ENCODE measurements around the gene RASSF4.

RASSF4 gene

DNA sequence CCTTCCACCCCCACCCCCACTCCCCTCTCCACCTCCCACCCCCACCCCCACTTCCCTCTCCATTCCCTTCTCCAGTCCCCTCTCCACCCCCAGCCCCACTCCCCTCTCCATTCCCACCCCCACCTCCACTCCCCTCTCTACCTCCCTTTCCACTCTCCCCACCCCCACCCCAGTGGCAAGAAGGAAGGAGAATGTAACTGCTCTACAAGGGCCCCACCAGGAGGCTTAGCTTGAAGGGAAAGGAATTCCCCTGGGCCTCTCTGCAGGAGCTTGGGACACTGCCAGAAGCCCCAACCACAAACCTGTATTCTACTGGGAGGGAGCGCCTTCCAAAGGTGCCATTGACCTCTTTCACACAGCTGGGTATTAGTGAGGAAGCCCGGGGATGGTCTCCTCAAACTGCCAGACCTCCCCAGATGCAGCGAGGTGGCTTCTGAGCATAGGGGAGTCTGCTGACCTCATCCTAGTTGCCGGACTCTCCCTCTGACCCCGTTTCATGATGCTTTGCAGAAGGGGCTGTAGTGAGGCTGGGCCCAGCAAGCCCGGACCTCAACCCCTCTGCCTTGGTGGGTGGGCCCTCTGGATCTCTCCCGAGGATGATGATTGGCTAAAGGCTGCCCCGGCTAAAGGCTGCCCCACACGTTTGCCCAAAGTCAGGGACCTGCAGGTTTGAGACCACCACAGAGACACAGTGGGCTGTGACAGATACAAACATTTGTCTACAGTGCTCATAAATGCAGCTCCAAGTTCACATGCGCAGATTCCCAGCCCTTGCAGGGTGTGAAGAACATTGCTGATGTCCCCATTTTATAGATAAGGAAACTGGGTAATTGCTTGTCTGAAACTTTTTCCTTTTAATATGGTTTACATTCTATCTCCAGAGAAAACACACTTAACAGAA is 16.1 kb downstream of the RASSF4 start:
- DNase-seq (ENCODE audit: low read depth): no peak

DNA sequence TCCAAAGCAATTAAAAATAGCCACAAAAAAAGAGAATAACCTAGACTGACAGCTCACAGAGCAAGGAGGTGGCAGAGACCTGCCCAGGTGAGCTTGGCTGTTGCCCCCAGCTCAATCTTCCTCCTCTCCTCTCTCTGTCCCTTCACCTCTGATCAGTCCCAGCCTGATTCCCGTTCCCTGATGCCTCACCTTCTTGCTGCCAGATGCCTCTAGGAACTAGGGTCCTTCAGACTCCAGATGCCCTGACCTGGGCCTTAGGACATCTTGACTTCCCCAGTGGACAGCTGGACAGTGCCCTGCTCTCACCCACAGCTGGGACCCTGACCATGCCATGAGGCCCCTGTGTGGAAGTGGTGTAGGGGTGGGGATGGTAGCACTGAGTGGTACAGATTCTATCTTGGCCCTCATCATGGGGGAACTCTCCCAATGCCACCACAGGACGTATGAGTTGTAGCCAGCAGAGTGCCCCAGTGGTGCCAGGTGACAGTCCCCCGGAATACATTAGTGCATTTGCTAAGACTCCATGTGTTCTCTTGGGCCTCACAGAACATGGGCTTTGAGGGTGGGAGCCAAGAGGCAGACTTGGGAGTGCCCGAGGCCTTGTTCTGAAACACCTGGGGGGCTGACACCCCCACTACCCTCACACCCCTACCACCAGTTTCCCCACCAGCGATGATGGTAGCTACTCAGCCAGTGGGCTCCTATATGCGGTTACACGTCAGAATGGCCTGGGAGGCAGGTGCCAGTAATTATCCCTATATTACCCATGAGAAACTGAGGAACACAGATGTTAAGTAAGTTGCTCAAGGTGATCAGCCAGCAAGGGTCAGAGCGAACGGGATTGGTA is 17.0 kb downstream of the RASSF4 start:
- DNase-seq (ENCODE audit: low read depth): no peak

GRCh38 chr10:44977287-44978212 is 17.9 kb downstream of the RASSF4 start:
- no peak for DNase-seq (ENCODE audit: low read depth)

- no peak for DNase-seq (ENCODE audit: low read depth)
Measured at GRCh38 chr10:44978213-44978569, 18.6 kb downstream of the RASSF4 start.

DNA sequence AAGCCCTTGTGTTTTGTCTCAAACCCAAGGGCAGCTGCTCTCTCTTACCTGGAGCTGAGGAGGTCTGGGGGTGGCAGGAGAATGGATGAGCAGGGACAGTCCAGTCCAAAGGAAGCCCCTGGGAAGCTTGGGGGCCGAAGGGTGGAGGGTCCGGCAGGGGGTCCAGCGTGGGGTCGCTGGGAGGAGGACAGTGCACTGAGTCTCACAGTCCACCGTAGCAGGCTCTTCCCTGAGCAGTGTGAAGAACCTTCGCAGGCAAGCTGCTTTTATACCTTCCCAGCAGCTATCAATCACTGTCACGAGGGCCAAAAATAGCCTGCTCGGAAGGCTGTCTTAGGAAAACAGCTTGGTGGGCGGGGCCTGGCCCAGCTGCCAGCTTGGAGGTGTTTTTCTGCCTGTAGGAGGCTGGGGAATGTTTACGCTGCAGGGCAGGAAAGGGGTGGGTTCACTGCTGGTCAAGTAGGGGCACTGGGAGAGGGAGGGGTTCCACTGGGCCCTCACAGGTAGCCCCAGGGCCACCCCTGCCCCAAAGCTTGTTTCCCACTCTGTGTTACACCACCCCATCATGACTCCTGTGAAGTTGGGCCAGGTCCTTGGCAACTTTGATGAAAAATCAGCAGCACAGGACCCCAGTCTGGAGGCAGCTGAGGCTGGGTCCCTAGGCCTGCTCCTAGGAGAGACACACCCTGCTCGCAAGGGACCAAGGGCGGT is 19.1 kb downstream of the RASSF4 start, which contains the start of gene DEPP1:
TSS of gene DEPP1 (minus strand) at position 240 of the 711 bp plus-strand sequence. CDS start 779 bp downstream, outside the sequence.
- no peak for DNase-seq (ENCODE audit: low read depth)

DNA sequence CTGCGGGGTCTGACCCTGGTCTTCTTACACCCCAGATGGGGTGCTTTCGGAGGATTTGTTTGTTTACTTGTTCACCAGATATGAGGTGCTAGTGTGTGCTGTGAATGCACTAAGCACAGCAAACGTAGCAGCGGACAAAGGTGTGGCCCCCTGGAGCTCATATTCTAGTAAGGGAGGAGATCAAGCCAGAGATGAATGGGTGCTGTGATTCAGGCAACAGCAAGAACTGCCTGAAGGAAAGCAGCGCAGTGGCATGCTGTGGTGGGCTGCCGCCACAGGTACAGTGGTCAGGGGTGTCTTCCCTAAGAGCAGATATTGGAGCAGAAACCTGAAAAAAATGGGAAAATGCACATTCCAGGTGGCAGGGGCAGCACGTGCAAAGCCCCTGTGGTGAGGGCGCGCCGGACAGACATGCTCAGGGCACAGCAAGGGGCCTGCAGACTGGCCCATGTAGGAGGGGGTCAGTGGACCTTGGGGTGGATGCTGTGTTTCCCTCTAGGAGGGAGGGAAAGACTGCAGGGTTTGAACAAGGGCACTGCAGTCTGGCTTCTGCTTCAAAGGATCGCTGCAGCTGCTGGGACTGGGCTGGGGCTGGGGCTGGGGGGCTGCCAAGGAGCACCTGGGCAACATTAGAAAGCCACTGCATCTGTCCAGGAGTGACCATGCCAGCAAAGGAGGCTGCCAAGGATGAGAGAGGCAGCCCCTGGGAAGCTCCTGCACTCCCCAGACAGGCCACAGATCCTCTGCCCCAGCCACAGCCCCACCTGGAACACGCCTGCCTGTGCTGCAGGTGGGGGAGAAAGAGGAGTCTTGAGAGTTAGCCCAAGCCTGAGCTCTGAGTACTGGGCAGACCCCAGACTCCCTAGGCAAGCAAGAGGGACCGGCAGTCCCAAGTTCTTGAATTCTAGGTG is 19.9 kb downstream of the RASSF4 start:
- no peak for DNase-seq (ENCODE audit: low read depth)

DNA sequence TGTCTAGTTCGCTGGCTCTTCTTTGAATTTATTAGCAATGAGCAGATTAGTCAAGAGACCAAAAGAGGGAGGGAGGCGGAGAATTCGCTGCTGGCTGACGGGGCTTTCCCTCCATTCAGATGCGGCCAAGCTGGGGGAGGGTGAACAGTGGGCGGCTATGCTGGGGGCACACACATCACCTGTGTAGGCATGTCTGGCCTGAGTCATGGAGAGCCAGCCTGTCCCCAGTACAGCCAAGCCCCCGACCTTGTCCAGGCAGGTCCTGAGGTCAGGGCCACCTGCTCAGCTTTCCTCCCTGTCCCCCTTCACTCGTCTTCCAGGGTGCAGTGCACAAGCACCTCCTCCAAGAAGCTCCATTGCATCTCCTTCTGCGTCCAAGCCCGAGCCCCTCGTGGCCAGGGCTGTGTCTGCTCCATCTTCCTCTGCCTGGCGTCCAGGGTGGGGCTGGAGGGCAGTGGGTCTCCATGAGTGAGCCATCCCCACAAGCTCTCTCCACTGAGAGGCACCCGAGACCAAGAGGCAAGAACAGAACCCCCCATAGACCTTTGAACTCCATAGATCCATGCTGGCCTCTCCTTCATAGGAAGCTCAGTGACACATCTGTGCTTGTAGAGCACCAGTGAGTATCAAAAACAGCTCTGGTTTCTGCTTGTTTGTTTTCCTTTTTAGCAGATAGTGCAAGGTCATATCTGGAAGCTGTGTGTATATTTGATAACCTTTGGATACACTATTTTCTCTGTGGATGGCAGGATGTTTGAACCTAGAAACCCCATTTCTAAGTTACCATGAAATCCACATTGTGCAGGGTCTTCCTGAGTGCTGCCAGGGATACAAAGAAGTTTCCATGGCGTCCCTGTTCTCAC is 20.9 kb downstream of the RASSF4 start:
- DNase-seq (ENCODE audit: low read depth): no peak

DNA sequence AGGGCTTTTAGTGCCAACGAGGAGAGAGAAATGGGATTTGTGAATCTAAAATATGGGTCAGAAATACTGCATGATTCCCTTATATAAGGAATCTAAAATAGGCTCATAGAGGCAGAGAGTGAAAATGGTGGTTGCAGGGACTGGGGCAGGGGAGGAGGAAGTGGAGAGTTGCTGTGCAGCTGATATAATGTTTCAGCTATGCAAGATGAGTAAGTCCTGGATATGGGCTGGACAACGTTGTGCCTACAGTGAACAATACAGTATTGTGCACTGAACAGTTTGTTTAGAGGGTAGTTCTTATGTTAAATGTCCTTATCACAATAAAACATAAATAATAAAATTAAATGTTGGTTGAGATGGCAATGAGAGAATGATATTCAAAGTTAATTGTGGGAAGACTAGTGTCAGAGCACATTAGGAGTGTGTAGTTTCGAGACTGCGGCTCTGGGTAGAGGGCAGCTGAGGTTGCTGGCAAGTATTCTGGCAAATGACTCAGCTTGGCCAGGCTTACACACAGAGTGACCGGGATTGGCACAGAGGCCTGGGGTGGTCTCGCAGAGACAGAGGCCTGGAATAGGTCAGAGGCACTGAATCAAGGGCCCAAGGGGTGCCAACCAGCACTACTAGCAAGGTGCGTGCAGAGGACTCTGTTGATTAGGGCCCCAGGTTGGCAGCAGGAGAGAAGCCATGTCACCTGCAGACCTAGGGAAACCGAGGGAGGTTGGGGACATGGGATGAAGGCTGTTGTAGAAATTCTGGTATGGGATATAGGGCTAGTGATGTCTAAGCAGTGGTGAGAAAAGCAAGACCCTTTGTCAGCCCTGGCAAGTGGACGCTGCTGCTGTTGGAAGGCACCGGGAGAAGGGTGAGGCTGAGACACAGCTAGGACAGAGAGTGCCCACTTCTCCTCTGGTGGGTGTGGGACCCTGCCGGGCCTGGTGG is 21.8 kb downstream of the RASSF4 start:
- DNase-seq (ENCODE audit: low read depth): no peak

GRCh38 chr10:44982114-44982460 is 22.5 kb downstream of the RASSF4 start:
- no peak for DNase-seq (ENCODE audit: low read depth)

DNA sequence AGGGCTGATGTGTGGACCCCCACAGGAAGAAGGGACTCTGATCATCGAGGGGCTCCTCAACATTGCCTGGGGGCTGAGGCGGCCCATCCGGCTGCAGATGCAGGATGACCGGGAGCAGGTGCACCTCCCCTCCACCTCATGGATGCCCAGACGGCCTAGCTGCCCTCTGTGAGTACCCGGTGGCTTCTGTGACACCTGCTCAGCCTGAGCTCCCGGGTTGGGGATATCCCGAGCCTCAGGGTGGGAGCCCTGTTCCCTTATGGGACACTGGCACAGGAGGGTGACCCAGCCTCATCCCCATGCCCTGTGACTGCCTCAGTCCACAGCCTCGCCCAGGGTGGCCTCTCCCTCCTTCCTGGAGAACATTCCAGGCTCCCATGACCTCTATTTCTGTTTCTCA is 22.9 kb downstream of the RASSF4 start:
- DNase-seq (ENCODE audit: low read depth): no peak

DNA sequence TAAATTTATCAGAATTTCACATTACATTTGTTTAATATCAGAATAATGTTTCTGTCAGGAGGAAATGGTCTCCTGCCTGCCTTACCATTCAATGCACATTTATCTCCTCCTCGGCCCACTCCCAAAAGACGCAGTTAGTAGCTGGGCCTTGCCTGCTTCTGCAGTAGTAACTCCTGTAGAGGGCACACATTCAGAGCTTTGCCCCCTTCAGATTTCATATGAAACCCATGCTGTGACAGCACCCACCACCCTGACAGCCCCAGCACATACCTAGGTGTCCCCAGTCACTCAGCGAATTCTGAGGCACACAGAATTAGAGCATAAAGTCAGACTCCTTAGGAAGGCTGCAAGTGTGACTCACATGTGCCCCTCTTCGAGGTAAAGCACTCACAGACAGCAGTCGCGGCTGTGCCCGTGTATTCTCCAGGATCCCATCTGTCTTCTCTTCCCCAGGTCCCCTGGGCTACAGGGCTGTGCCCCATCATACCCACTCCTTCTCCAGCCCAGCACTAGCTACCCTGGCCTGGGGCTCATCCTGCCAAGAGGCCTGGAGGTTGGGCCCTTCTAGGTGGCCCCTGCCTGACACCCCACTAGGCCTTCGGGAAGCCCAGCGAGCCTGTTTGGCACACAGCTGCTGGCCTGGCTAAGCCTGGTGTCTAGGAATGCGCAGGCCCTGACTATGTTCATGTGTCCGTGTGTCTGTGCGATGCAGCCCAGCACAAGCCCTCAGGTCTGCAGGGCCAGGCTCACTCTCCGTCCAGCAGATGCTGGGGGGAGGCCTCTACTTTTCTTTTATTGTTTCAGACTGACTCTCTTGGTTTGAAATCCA is 23.7 kb downstream of the RASSF4 start:
- no peak for DNase-seq (ENCODE audit: low read depth)

DNA sequence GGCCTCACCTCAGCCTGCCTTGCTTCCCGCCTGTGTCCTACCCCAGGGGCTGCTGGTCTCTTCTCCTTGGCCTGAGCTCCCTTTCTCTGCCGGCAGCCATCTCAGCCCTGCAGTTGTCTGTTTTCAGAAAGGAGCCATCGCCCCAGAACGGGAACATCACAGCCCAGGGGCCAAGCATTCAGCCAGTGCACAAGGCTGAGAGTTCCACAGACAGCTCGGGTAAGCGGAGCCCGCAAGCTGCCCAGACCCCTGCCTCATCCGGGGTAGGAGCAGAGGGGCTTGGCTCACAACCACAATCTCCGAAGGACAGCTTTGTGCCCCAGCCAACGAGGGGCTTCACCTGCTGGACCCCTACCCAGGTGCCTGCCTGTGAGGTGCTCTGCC is 24.3 kb downstream of the RASSF4 start:
- no peak for DNase-seq (ENCODE audit: low read depth)

- DNase-seq (ENCODE audit: low read depth): no peak
Measured at GRCh38 chr10:44984671-44985101, 25.1 kb downstream of the RASSF4 start.

GRCh38 chr10:44985175-44985681 is 25.6 kb downstream of the RASSF4 start:
- DNase-seq (ENCODE audit: low read depth): no peak

- no peak for DNase-seq (ENCODE audit: low read depth)
Measured at GRCh38 chr10:44986179-44986578, 26.6 kb downstream of the RASSF4 start.

DNA sequence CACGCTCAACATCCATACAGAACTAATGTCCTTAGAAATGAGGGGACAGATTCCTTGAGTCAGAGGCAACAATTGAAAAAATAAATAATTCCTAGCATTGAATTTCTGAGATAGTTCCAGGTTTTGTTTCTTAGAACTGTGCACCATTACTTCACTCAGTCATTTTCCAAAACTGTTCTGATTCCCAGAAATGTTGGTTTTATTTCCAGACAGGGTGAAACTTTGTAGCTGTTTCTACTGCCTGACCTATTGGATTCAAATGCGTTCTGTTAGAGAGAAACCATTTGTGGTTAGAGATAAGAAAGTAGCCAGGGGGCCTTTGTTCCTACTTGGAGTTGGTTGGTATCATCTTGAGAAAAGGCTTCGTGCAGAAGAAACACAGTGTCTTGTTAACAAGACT is 27.1 kb downstream of the RASSF4 start:
- DNase-seq (ENCODE audit: low read depth): no peak

DNA sequence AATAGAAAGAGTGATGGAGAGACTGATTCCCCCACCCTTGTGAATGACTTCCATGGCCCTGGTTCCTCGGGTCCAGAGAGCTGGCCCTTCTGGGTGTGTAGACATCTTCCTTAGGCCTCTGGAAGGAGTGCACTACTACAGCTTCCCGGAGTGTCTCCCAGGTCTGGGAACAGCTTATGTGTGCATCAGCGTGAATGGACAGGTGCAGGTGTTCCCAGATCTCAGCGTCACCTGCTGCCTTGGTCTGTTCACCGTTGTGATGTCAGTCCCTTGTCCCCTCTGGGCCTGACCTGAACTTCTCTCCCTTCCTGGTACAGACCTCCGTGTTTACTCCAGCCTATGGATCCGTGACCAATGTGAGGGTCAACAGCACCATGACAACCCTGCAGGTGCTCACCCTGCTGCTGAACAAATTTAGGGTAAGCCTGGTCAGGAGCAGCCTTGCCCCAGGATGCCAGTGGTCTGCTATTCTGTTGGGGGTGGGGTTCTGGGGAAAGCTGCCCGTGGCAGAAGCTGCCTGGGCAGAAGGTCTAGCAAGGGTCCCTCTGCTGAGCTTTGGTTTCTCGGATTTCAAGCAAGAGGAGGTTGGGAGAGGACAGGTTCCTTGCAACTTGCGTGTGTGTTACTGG is 29.5 kb downstream of the RASSF4 start:
- DNase-seq (ENCODE audit: low read depth): no peak

Measured in stimulated activated CD8-positive, alpha-beta memory T cell treated with anti-CD3 and anti-CD28 coated beads, Interleukin-7, amount 100 ng/mL, for 24 hours (primary cell).